ENCODE measurements around the gene MLXIP.

Gene MLXIP

GRCh38 chr12:122167356-122167925 is 88.9 kb downstream of the MLXIP start:
- Histone ChIP-seq H3K4me3 (ENCODE audit: low read length, poor library complexity, severe bottlenecking) (no peak overlapping the region), H3K4me1 (ENCODE audit: insufficient read depth, low read length, poor library complexity, severe bottlenecking) (no peaks in the 10 kb centered on the region), H3K36me3 (ENCODE audit: insufficient read depth, low read length) (no peaks in the 10 kb centered on the region), H3K9me3 (ENCODE audit: insufficient read depth, low read depth, low read length) (no peaks in the 10 kb centered on the region), H3K27me3 (ENCODE audit: insufficient read depth, low read length, poor library complexity, severe bottlenecking) (no peaks in the 10 kb centered on the region), H3F3A (ENCODE audit: low read depth) (no peaks in the 10 kb centered on the region), H2AFZ (ENCODE audit: low read length) (no peak overlapping the region), H3K79me2 (ENCODE audit: insufficient read depth, low read length) (no peaks in the 10 kb centered on the region), H4K20me1 (ENCODE audit: insufficient read depth, low read length, poor library complexity, severe bottlenecking) (no peaks in the 10 kb centered on the region), H3K4me2 (ENCODE audit: low read depth, low read length, poor library complexity, severe bottlenecking) (no peak overlapping the region), H3K9ac (ENCODE audit: low read depth, low read length, poor library complexity, severe bottlenecking) (no peak overlapping the region), H3K9me2 (replicated peaks; ENCODE audit: low read depth, low read length) (no peaks in the 10 kb centered on the region)
- TF ChIP-seq EZH2phosphoT487 (IDR thresholded peaks at IDR 0.05; ENCODE audit: borderline replicate concordance) (no peak), CTCF (conservative IDR thresholded peaks at IDR 0.05; ENCODE audit: low read length) (no peak)

- H3K4me2 ChIP-seq (ENCODE audit: low read depth, low read length, poor library complexity, severe bottlenecking) = no peak overlapping the region
- no peaks in the 10 kb centered on the region for H3K79me2 ChIP-seq (ENCODE audit: insufficient read depth, low read length)
- H3K4me1 ChIP-seq (ENCODE audit: insufficient read depth, low read length, poor library complexity, severe bottlenecking) = no peaks in the 10 kb centered on the region
Observed at GRCh38 chr12:122168492-122168891, 89.9 kb downstream of the MLXIP start.

GRCh38 chr12:122171399-122171798 is 92.8 kb downstream of the MLXIP start:
- H2AFZ ChIP-seq (ENCODE audit: low read length) = no peak overlapping the region
- no peak overlapping the region for H3K4me2 ChIP-seq (ENCODE audit: low read depth, low read length, poor library complexity, severe bottlenecking)
- no peaks in the 10 kb centered on the region for H3K36me3 ChIP-seq (ENCODE audit: insufficient read depth, low read length)
- no peak for TF ChIP-seq EZH2phosphoT487 (IDR thresholded peaks at IDR 0.05; ENCODE audit: borderline replicate concordance)
- no peak for TF ChIP-seq CTCF (conservative IDR thresholded peaks at IDR 0.05; ENCODE audit: low read length)
- no peak overlapping the region for H3K9ac ChIP-seq (ENCODE audit: low read depth, low read length, poor library complexity, severe bottlenecking)
- no peaks in the 10 kb centered on the region for H3K9me3 ChIP-seq (ENCODE audit: insufficient read depth, low read depth, low read length)
- H3F3A ChIP-seq (ENCODE audit: low read depth) = no peaks in the 10 kb centered on the region
- no peaks in the 10 kb centered on the region for H3K27me3 ChIP-seq (ENCODE audit: insufficient read depth, low read length, poor library complexity, severe bottlenecking)
- no peaks in the 10 kb centered on the region for H3K9me2 ChIP-seq (replicated peaks; ENCODE audit: low read depth, low read length)
- H4K20me1 ChIP-seq (ENCODE audit: insufficient read depth, low read length, poor library complexity, severe bottlenecking) = no peaks in the 10 kb centered on the region
- H3K79me2 ChIP-seq (ENCODE audit: insufficient read depth, low read length) = no peaks in the 10 kb centered on the region
- no peaks in the 10 kb centered on the region for H3K4me1 ChIP-seq (ENCODE audit: insufficient read depth, low read length, poor library complexity, severe bottlenecking)
- no peak overlapping the region for H3K4me3 ChIP-seq (ENCODE audit: low read length, poor library complexity, severe bottlenecking)

More at GRCh38 chr12:122168492-122168891, 89.9 kb downstream of the MLXIP start:
- no peak overlapping the region for H3K4me3 ChIP-seq (ENCODE audit: low read length, poor library complexity, severe bottlenecking)
- no peaks in the 10 kb centered on the region for H3K27me3 ChIP-seq (ENCODE audit: insufficient read depth, low read length, poor library complexity, severe bottlenecking)
- no peak overlapping the region for H2AFZ ChIP-seq (ENCODE audit: low read length)
- H3K36me3 ChIP-seq (ENCODE audit: insufficient read depth, low read length) = no peaks in the 10 kb centered on the region
- H3K9ac ChIP-seq (ENCODE audit: low read depth, low read length, poor library complexity, severe bottlenecking) = no peak overlapping the region
- TF ChIP-seq CTCF (conservative IDR thresholded peaks at IDR 0.05; ENCODE audit: low read length) (no peak), EZH2phosphoT487 (IDR thresholded peaks at IDR 0.05; ENCODE audit: borderline replicate concordance) (no peak)
- H3K9me3 ChIP-seq (ENCODE audit: insufficient read depth, low read depth, low read length) = no peaks in the 10 kb centered on the region
- no peaks in the 10 kb centered on the region for H3K9me2 ChIP-seq (replicated peaks; ENCODE audit: low read depth, low read length)
- no peaks in the 10 kb centered on the region for H4K20me1 ChIP-seq (ENCODE audit: insufficient read depth, low read length, poor library complexity, severe bottlenecking)
- no peaks in the 10 kb centered on the region for H3F3A ChIP-seq (ENCODE audit: low read depth)

All from Loucy (cell line).